ENCODE results near the gene ATP8B3.

- TF ChIP-seq EP300 (IDR thresholded peaks at IDR 0.05): no peak
- TF ChIP-seq POLR2AphosphoS5 (IDR thresholded peaks at IDR 0.05): no peak
Measured at GRCh38 chr19:1823539-1824251, 11.6 kb upstream of the ATP8B3 start.

Measured in sigmoid colon (tissue), 4 donors.